ENCODE results near the gene AMPD1. TPM values are rescaled to one million over a fixed set of nuclear protein-coding genes. Genes with fewer than 3 reads are reported as not detected.

AMPD1 gene
- total RNA-seq, 1 experiment from 2014 or later: not detected

GRCh38 chr1:114641377-114641776 lies 54.0 kb downstream of the AMPD1 start:
- DNase-seq: no peak
- H3K27me3 Mint-ChIP-seq (ENCODE audit: unreplicated experiment): no peaks in the 10 kb centered on the region
- no peaks in the 10 kb centered on the region for H3K4me1 Mint-ChIP-seq (ENCODE audit: low read depth, unreplicated experiment)
- no peaks in the 10 kb centered on the region for H3K36me3 Mint-ChIP-seq (ENCODE audit: insufficient read depth, unreplicated experiment)
- CTCF ChIA-PET: no interaction called here
- no peak overlapping the region for H3K4me3 Mint-ChIP-seq (ENCODE audit: low read depth, unreplicated experiment)
- no TSS peak for BruUV-seq (replicated peaks)
- intact Hi-C loops (cut with micrococcal nuclease; ENCODE audit: unreplicated experiment): no loop called here
- H3K27ac Mint-ChIP-seq (ENCODE audit: unreplicated experiment): no peak overlapping the region
- TF ChIP-seq CTCF (IDR thresholded peaks at IDR 0.05; ENCODE audit: unreplicated experiment): no peak
- H3K9me3 Mint-ChIP-seq (ENCODE audit: low read depth, unreplicated experiment): no peaks in the 10 kb centered on the region

- no peak for DNase-seq
- no peak for TF ChIP-seq CTCF (IDR thresholded peaks at IDR 0.05; ENCODE audit: unreplicated experiment)
- Mint-ChIP-seq H3K36me3 (ENCODE audit: insufficient read depth, unreplicated experiment) (no peaks in the 10 kb centered on the region), H3K4me1 (ENCODE audit: low read depth, unreplicated experiment) (no peaks in the 10 kb centered on the region), H3K27ac (ENCODE audit: unreplicated experiment) (no peak overlapping the region), H3K27me3 (ENCODE audit: unreplicated experiment) (no peaks in the 10 kb centered on the region), H3K9me3 (ENCODE audit: low read depth, unreplicated experiment) (no peaks in the 10 kb centered on the region), H3K4me3 (ENCODE audit: low read depth, unreplicated experiment) (no peak overlapping the region)
- intact Hi-C loops (cut with micrococcal nuclease; ENCODE audit: unreplicated experiment): no loop called here
- CTCF ChIA-PET: interaction anchor here (0.7 kb wide), 1 partner anchor 583 kb away, joined by 3 read pairs; no protein-coding TSS in a partner anchor
- BruUV-seq (replicated peaks): no TSS peak
These were observed 56.4 kb downstream of the AMPD1 start for GRCh38 chr1:114638910-114639309.

- intact Hi-C loops (cut with micrococcal nuclease; ENCODE audit: unreplicated experiment): no loop called here
- no peak for DNase-seq
- Mint-ChIP-seq H3K4me3 (ENCODE audit: low read depth, unreplicated experiment) (no peak overlapping the region), H3K27me3 (ENCODE audit: unreplicated experiment) (no peaks in the 10 kb centered on the region), H3K27ac (ENCODE audit: unreplicated experiment) (no peak overlapping the region), H3K4me1 (ENCODE audit: low read depth, unreplicated experiment) (no peaks in the 10 kb centered on the region), H3K9me3 (ENCODE audit: low read depth, unreplicated experiment) (no peaks in the 10 kb centered on the region), H3K36me3 (ENCODE audit: insufficient read depth, unreplicated experiment) (no peaks in the 10 kb centered on the region)
- BruUV-seq (replicated peaks): no TSS peak
- CTCF ChIA-PET: no interaction called here
- TF ChIP-seq CTCF (IDR thresholded peaks at IDR 0.05; ENCODE audit: unreplicated experiment): no peak
These were observed 62.9 kb downstream of the AMPD1 start for GRCh38 chr1:114632427-114632826.

GRCh38 chr1:114627107-114627506 lies 68.2 kb downstream of the AMPD1 start:
- no peak overlapping the region for H3K4me3 Mint-ChIP-seq (ENCODE audit: low read depth, unreplicated experiment)
- no peak for TF ChIP-seq CTCF (IDR thresholded peaks at IDR 0.05; ENCODE audit: unreplicated experiment)
- BruUV-seq (replicated peaks): no TSS peak
- intact Hi-C loops (cut with micrococcal nuclease; ENCODE audit: unreplicated experiment): loop anchor here (5.0 kb wide), 1 partner anchor 370 kb away; no protein-coding TSS in a partner anchor
- no peaks in the 10 kb centered on the region for H3K9me3 Mint-ChIP-seq (ENCODE audit: low read depth, unreplicated experiment)
- H3K36me3 Mint-ChIP-seq (ENCODE audit: insufficient read depth, unreplicated experiment): peaks cover 3% of the 10 kb centered on the region
- H3K4me1 Mint-ChIP-seq (ENCODE audit: low read depth, unreplicated experiment): peaks cover 11% of the 10 kb centered on the region
- peak; percentile 4 for DNase-seq
- CTCF ChIA-PET: interaction anchor here (0.6 to 0.7 kb wide), 3 partner anchors 92 to 892 kb away, joined by 3 to 5 read pairs (median 3); no protein-coding TSS in a partner anchor
- H3K27me3 Mint-ChIP-seq (ENCODE audit: unreplicated experiment): no peaks in the 10 kb centered on the region
- H3K27ac Mint-ChIP-seq (ENCODE audit: unreplicated experiment): peak overlapping the region; percentile 30
